H9 (cell line): Measurements from ENCODE around the gene F2R. TPM values are rescaled to one million over a fixed set of nuclear protein-coding genes. Genes with fewer than 3 reads are reported as not detected.

Experiments used
- DNase-seq: peaks from one replicate; pipeline ENCODE4 v3.0.0-alpha.2; 2017
- H2AFZ ChIP-seq: one replicate; pipeline ENCODE4 v1.6.1; 2013; ENCODE audit warnings: mild to moderate bottlenecking, low read length, control low read depth, moderate library complexity
- H2AK5ac ChIP-seq: 2 replicates; pipeline ENCODE4 v1.6.1; 2013; ENCODE audit warnings: low read length, control low read depth, mixed read lengths; ENCODE audit not compliant: insufficient read length
- H2BK120ac ChIP-seq: one replicate; pipeline ENCODE4 v1.6.1; 2013; ENCODE audit warnings: low read depth, mild to moderate bottlenecking, low read length, control low read depth, inconsistent platforms; ENCODE audit not compliant: poor library complexity, severe bottlenecking
- H2BK12ac ChIP-seq: 2 replicates; pipeline ENCODE4 v1.6.1; 2013; ENCODE audit warnings: low read length, control low read depth, mixed read lengths, low read depth; ENCODE audit not compliant: insufficient read length
- H2BK15ac ChIP-seq: 2 replicates; pipeline ENCODE4 v1.6.1; 2013; ENCODE audit warnings: low read depth, low read length, control low read depth
- H2BK20ac ChIP-seq: one replicate; pipeline ENCODE4 v1.6.1; 2013; ENCODE audit warnings: low read depth, mild to moderate bottlenecking, low read length, control low read depth, inconsistent platforms; ENCODE audit not compliant: poor library complexity, severe bottlenecking
- H2BK5ac ChIP-seq: 2 replicates; pipeline ENCODE4 v1.6.1; 2013; ENCODE audit warnings: low read length, control low read depth, mixed read lengths; ENCODE audit not compliant: insufficient read length
- H3K14ac ChIP-seq: 2 replicates; pipeline ENCODE4 v1.6.1; 2013; ENCODE audit warnings: low read length, control low read depth; ENCODE audit not compliant: insufficient read depth
- H3K18ac ChIP-seq: 2 replicates; pipeline ENCODE4 v1.6.1; 2013; ENCODE audit warnings: low read depth, mild to moderate bottlenecking, mixed read lengths, low read length, control low read depth; ENCODE audit not compliant: insufficient read length
- H3K23ac ChIP-seq: 2 replicates; pipeline ENCODE4 v1.6.1; 2013; ENCODE audit warnings: low read length, control low read depth, mixed read lengths, low read depth; ENCODE audit not compliant: insufficient read length
- H3K23me2 ChIP-seq: 2 replicates; pipeline ENCODE4 v1.6.1; 2013; ENCODE audit warnings: low read depth, mild to moderate bottlenecking, mixed read lengths, low read length, control low read depth; ENCODE audit not compliant: insufficient read length, poor library complexity, severe bottlenecking
- H3K27ac ChIP-seq: 2 replicates; pipeline ENCODE4 v1.5.1; 2013; ENCODE audit warnings: low read length, control low read depth, mixed read lengths, low read depth; ENCODE audit not compliant: insufficient read length
- H3K27me3 ChIP-seq: 2 replicates; pipeline ENCODE4 v1.6.1; 2013; ENCODE audit warnings: low read length, control low read depth, inconsistent platforms; ENCODE audit not compliant: insufficient read depth
- H3K4ac ChIP-seq: 2 replicates; pipeline ENCODE4 v1.6.1; 2013; ENCODE audit warnings: low read depth, mild to moderate bottlenecking, control low read depth, inconsistent platforms, low read length, moderate library complexity
- H3K4me1 ChIP-seq: 2 replicates; pipeline ENCODE4 v1.6.1; 2013; ENCODE audit warnings: low read length, control low read depth, inconsistent platforms; ENCODE audit not compliant: insufficient read depth
- H3K4me2 ChIP-seq: 2 replicates; pipeline ENCODE4 v1.6.1; 2013; ENCODE audit warnings: low read length, control low read depth, mixed read lengths; ENCODE audit not compliant: insufficient read length, insufficient read depth
- H3K56ac ChIP-seq: 2 replicates; pipeline ENCODE4 v1.6.1; 2013; ENCODE audit warnings: low read depth, mild to moderate bottlenecking, mixed read lengths, low read length, control low read depth; ENCODE audit not compliant: insufficient read length
- H3K79me1 ChIP-seq: 2 replicates; pipeline ENCODE4 v1.6.1; 2013; ENCODE audit warnings: low read depth, mild to moderate bottlenecking, moderate library complexity, low read length, control low read depth, inconsistent platforms; ENCODE audit not compliant: insufficient read depth, poor library complexity, severe bottlenecking
- H3K79me2 ChIP-seq: 2 replicates; pipeline ENCODE4 v1.6.1; 2013; ENCODE audit warnings: low read length, control low read depth, inconsistent platforms; ENCODE audit not compliant: insufficient read depth
- H3K9ac ChIP-seq: 2 replicates; pipeline ENCODE4 v1.6.1; 2013; ENCODE audit warnings: low read length, control low read depth, mixed read lengths; ENCODE audit not compliant: insufficient read length; ENCODE audit errors: extremely low read depth
- H3K9me3 ChIP-seq: one replicate; pipeline ENCODE4 v1.6.1; 2013; ENCODE audit warnings: low read depth, low read length, inconsistent platforms; ENCODE audit not compliant: control insufficient read depth
- H3T11ph ChIP-seq: one replicate; pipeline ENCODE4 v1.6.1; 2013; ENCODE audit warnings: mild to moderate bottlenecking, low read length, control low read depth, inconsistent platforms
- H4K20me1 ChIP-seq: one replicate; pipeline ENCODE4 v1.6.1; 2013; ENCODE audit not compliant: control insufficient read depth, insufficient read length, insufficient read depth
- H4K5ac ChIP-seq: 2 replicates; pipeline ENCODE4 v1.6.1; 2013; ENCODE audit warnings: low read depth, mild to moderate bottlenecking, mixed read lengths, low read length, control low read depth; ENCODE audit not compliant: insufficient read length
- H4K8ac ChIP-seq: replicated peaks from 2 replicates; pipeline ENCODE4 v1.6.1; 2013; ENCODE audit warnings: low read length, control low read depth, mixed read lengths, low read depth; ENCODE audit not compliant: insufficient read length
- H4K91ac ChIP-seq: 2 replicates; pipeline ENCODE4 v1.6.1; 2013; ENCODE audit warnings: low read depth, mild to moderate bottlenecking, moderate library complexity, mixed read lengths, low read length, control low read depth; ENCODE audit not compliant: insufficient read length
- H3K27ac Mint-ChIP-seq, 3 experiments: 2 replicates in 2 of 3; 3 replicates in 1 of 3; pipeline ENCODE4 v1.8.0; 2020 to 2021; ENCODE audit warnings: mixed read lengths in 3 of 3, mild to moderate bottlenecking in 1 of 3, moderate library complexity in 1 of 3
- H3K27me3 Mint-ChIP-seq: 2 replicates; pipeline ENCODE4 v1.8.0; 2021; ENCODE audit warnings: low read depth, mild to moderate bottlenecking, moderate library complexity, mixed read lengths
- H3K36me3 Mint-ChIP-seq, 3 experiments: 2 replicates in 2 of 3; 3 replicates in 1 of 3; pipeline ENCODE4 v1.8.0; 2020 to 2021; ENCODE audit warnings: low read depth in 3 of 3, mixed read lengths in 3 of 3; ENCODE audit not compliant: insufficient read depth in 1 of 3
- H3K4me1 Mint-ChIP-seq, 2 experiments: 2 replicates each; pipeline ENCODE4 v1.8.0; 2020; ENCODE audit warnings: mixed read lengths in 2 of 2
- H3K4me3 Mint-ChIP-seq, 2 experiments: 2 replicates in 1 of 2; 3 replicates in 1 of 2; pipeline ENCODE4 v1.8.0; 2020 to 2021; ENCODE audit warnings: mild to moderate bottlenecking in 2 of 2, mixed read lengths in 2 of 2, moderate library complexity in 1 of 2
- H3K9me3 Mint-ChIP-seq, 2 experiments: 2 replicates in 1 of 2; 3 replicates in 1 of 2; pipeline ENCODE4 v1.8.0; 2020; ENCODE audit warnings: mild to moderate bottlenecking in 2 of 2, mixed read lengths in 2 of 2, moderate library complexity in 1 of 2
- CTCF ChIP-seq: fragments of 200-600 bp; sonication (generic); conservative IDR thresholded peaks from 3 replicates; pipeline ENCODE4 v1.8.0; 2021; ENCODE audit warnings: antibody characterized with exemption, mild to moderate bottlenecking
- WGBS: extraction: QIAGEN DNeasy Blood & Tissue Kit; methylation state at CpG from one replicate; pipeline ENCODE4 v1.1.7; 2013; ENCODE audit warnings: missing lambda C conversion rate, low lambda C conversion rate, mixed read lengths; ENCODE audit not compliant: insufficient read length; ENCODE audit errors: extremely low coverage; 5-methylcytosine and 5-hydroxymethylcytosine counted together
- total RNA-seq: library from RNA; stranded (reverse); gene quantifications from 2 replicates; pipeline ENCODE4 v1.2.1, GENCODE V29; 2021

Gene F2R
- total RNA-seq, 1 experiment from 2014 or later = 14.8 TPM

- TF ChIP-seq CTCF = no peak
- Histone ChIP-seq H2AK5ac (no peak overlapping the region), H3K23ac (no peak overlapping the region), H3K9me3 (no peaks in the 10 kb centered on the region), H4K91ac (no peak overlapping the region), H3K27me3 (peaks cover 2% of the 10 kb centered on the region; the same call in 1 of the 2 replicates), H3K23me2 (peaks cover 18% of the 10 kb centered on the region), H3K79me2 (no peaks in the 10 kb centered on the region; the same call in 1 of the 2 replicates), H3K79me1 (peaks cover 8% of the 10 kb centered on the region), H2BK20ac (no peak overlapping the region), H2BK5ac (no peak overlapping the region), H3T11ph (no peak overlapping the region), H4K5ac (no peak overlapping the region), H3K4ac (no peak overlapping the region), H3K27ac (no peak overlapping the region), H4K20me1 (no peaks in the 10 kb centered on the region), H2BK120ac (no peak overlapping the region), H3K56ac (no peak overlapping the region), H3K14ac (no peak overlapping the region), H2AFZ (no peak overlapping the region), H3K18ac (no peak overlapping the region), H3K4me2 (peak overlapping the region; percentile 80), H2BK12ac (no peak overlapping the region), H3K4me1 (peaks cover 4% of the 10 kb centered on the region; the same call in 1 of the 2 replicates), H4K8ac (no peak overlapping the region), H3K9ac (no peak overlapping the region), H2BK15ac (no peak overlapping the region)
- Mint-ChIP-seq H3K4me1 (peaks cover 12 to 16% of the 10 kb centered on the region in 2 experiments), H3K27ac (no peak overlapping the region), H3K27me3 (peaks cover 27% of the 10 kb centered on the region), H3K4me3 (no peak overlapping the region; a peak in 1 of 5 replicates), H3K9me3 (no peaks in the 10 kb centered on the region; a peak in 1 of 5 replicates), H3K36me3 (peaks cover 3 to 4% (median 4%) of the 10 kb centered on the region in 3 experiments; a peak in 3 of 7 replicates)
- DNase-seq = no peak
- no CpG with 5 or more reads among the region's 5 CpGs for WGBS
These were observed 2.5 kb downstream of the F2R start for GRCh38 chr5:76718381-76718832.
